GM19351 (cell line): ENCODE data around the gene LAMTOR3.
A peak's percentile ranks its signal among the peaks of the same experiment; 100 is the strongest.

Source experiments
- ATAC-seq: cut with Tn5 transposase; IDR thresholded peaks from one replicate; pipeline ENCODE4 v1.9.1; 2021; ENCODE audit warnings: mild to moderate bottlenecking, moderate library complexity; ENCODE audit not compliant: unreplicated experiment

Gene LAMTOR3

GRCh38 chr4:99863804-99864203 is 30.4 kb downstream of the LAMTOR3 start:
- ATAC-seq = no peak

- peak; percentile 67 for ATAC-seq
These were observed 32.9 kb downstream of the LAMTOR3 start for GRCh38 chr4:99861120-99861905.

DNA sequence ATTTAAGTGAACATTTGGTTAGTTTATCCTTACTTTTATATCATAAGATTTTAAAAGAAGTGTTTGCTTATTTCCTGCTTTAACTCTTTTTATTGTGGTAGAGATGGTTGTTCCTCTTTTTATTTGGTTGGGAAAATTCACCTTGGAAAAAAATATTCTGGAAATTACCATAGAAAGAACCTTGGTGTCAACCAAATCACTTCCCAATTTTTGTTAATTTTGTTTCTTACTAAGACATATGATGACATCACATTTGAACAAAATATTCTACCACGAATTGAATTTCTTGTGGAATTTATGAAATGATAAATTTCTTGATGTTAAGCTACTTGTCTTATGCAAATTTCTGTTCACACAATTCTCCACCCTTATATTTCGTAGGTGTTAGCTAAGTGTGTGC is 33.7 kb downstream of the LAMTOR3 start:
- no peak for ATAC-seq

GRCh38 chr4:99859618-99860017 is 34.6 kb downstream of the LAMTOR3 start:
- peak; percentile 35 for ATAC-seq

DNA sequence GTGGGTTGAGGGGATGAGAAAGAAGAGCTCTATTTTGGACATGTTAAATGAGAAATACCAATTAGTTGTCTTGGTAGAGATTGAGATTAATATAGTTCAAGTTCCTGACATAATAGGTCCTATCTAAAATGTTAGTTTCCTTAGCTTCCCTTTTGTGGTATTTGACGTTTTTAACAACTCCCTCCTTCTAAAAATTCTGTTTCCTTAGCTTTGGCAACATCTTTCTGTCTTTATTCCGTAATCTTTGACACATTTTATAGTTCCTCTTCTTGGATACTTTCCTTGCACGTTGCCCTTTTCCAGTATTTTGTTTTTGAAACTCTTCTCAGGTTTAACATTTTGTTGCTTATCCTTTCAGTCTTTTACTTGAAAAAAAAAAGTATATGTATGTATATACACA is 36.9 kb downstream of the LAMTOR3 start:
- no peak for ATAC-seq

DNA sequence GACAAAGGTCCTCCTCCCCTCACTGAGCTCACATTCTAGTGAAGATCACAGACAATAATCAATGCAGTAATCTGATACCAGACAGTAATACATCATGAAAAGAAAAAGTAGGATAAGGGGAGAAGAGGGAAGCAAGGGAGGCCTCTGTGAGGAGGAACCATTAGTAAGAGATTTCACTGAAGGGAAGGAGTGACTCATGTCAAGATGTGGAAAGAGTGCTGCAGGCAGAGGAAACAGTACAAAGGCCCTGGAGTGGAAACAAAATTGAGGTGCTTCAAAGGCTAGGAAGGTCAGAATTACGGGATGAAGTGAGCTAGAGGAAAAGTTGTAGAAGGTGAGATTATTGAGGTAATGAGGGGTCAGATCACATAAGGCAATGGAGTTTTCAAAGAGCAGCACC is 38.1 kb downstream of the LAMTOR3 start:
- ATAC-seq = no peak

GRCh38 chr4:99855678-99856077 is 38.5 kb downstream of the LAMTOR3 start:
- peak; percentile 47 for ATAC-seq

DNA sequence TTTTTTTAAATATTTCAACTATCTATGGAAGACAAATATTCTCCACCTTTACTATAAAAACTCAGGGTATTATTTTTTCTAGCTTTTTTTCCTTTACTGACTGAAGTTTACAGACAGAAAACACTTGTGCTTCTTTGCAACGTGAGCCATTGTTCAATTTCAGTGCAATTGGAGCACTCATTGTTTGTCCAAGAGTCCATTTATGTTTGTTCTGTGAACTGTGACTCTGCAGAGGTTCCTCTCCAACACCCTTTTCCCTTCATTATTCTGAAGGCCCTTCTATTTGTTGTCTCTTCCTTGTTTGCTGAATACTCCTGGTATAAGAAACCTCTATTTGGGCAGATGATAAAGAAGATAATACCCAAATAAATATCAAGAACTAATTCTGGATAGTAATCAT is 40.2 kb downstream of the LAMTOR3 start:
- no peak for ATAC-seq

- ATAC-seq = no peak
These were observed 41.0 kb downstream of the LAMTOR3 start for GRCh38 chr4:99853190-99853589.

DNA sequence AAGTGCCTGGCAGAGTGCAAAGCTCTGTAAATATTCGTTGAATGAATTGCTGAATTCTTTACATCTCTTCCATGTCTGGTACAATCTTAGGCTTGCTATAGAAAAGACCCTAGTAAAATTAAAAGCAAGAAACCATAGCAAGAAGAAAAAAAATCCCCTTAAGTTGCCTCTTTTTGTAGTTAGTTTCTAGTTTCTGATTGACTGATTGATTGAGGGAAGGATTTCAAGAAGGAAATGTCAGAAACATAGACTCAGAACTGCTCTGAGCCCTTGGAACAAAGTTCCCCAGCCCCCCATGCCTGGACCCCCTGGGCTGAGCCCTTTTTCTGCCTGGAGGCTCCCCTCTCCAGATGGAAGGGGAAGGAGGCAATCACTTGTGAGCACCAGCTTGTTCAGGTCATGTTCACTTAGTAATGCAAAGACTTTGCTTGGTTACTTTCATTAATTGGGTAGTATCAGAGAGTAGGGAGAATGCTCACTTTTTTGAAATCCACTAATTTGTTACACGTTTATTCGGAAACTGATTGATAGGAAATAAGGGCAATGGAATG is 42.0 kb downstream of the LAMTOR3 start:
- no peak for ATAC-seq

DNA sequence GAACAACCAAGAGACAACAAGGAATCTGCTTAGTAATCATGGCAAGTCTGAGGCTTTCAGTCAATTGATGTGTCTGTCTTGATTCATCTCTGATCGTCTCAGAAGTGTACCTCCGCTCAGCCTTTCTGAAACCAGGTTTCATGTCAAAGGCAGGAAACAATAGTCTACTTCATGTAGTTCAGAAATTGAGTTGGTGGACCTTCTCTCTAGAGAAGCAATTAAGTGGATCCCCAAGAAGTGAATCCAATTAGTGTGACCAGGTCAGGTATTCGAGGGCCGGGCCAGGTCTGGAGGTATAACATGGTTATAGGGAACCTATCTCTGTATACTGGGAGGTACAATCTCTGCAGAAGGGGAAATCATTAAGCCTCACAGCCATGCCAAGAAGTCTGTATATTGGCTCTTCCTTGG is 45.6 kb downstream of the LAMTOR3 start:
- ATAC-seq = peak; percentile 40

DNA sequence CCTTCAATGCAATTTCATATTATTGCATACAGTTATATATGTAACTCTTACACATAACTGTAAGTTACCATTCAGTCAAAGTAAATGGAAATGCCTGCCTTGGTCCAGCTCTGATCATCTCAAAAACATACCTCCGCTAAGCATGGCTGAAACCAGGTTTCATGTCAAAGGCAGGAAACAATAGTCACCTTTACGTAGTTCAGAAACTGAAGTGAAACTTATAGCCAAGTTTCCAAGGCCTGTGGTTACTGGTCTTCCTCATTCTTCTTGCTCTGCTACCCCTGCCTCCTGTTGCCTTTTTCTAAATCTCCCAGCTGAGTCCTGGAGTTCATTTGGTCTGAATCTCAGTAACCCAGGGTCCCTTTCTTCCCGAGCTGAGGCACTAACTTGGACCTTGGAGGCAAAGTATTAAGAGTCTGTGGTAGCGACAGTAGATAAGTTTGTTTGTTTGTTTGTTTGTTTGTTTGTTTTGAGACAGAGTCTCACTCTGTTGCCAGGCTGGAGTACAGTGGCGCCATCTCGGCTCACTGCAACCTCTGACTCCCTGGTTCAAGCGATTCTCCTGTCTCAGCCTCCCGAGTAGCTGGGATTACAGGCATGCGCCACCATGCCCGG is 46.8 kb downstream of the LAMTOR3 start:
- peak; percentile 61 for ATAC-seq

DNA sequence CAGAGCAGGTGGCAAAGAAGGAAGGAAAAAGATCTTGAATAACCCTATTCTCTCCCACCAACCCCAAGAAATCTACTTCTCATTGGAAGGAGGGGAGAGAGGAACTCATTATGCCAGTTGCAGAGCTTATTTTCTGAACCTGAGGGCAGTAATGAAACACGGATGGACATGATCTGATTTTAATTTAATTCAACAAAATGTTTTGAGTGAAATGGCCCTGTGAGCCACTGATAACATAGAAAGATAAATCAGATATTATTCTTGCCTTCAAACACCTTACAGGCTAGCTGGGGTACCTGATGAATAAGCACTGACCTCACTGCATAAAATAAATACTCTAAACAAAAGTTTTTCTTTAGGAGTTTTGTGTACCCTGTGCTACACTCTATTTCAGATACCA is 47.3 kb downstream of the LAMTOR3 start:
- no peak for ATAC-seq

- ATAC-seq = peak; percentile 11
These were observed 48.3 kb downstream of the LAMTOR3 start for GRCh38 chr4:99845708-99846469.

DNA sequence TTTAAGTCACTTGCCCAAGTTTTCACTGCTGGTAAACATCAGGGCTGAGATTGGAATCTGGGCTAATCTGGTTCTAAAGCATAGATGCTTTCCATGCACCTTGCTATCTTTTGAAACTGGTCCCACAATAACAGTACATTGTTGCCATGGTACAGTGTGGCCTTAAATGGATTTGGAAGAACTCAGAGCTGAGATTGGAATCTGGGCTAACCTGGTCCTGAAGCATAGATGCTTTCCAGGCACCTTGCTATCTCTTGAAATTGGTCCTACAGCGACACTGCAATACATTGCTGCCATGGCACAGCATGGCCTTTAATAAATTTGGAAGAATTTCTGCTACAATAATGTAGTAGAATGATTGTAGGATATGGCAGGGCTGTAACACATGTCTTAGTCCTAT is 49.0 kb downstream of the LAMTOR3 start:
- no peak for ATAC-seq

DNA sequence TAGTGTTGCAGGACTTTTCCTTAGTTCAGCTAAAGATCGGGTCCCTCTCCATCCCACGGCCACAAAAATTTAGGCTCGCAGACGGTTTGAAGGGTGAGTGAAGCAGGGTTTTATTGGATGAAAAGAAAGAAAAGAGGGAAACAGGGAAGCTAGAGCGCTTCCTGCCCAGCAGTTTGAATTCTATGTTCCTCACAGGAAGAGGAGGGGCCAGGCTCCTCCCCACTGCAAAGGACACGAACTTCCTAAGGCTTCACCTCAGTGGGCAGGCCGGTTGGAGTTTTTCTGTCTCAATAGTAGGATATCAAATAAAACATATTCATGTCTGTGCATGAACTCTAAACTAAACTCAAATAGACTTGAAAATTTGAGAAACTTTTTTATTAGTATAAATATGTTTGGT is 50.2 kb downstream of the LAMTOR3 start:
- no peak for ATAC-seq

GRCh38 chr4:99843413-99843812 is 50.8 kb downstream of the LAMTOR3 start:
- no peak for ATAC-seq

DNA sequence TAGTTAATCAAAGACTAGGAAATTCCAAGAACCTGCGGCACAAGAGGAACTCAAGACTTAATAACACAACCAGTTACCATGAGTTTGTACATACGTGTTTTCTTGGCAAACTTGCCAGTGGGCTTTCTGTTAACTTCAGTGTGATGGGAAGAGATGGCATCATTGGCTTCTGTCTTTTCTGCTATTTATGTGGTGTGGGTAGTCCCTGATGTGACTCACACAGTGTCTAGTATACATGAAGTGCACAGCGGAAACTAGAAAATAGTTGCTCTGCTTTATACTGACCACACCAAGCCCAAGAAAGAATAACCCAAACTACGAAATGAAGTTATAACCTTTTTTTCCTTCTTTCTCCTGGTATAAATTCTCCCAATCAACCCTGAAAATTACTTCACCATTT is 53.1 kb downstream of the LAMTOR3 start:
- peak; percentile 75 for ATAC-seq

GRCh38 chr4:99838927-99839326 is 55.3 kb downstream of the LAMTOR3 start:
- ATAC-seq = no peak

GRCh38 chr4:99835942-99836341 is 58.3 kb downstream of the LAMTOR3 start:
- no peak for ATAC-seq

DNA sequence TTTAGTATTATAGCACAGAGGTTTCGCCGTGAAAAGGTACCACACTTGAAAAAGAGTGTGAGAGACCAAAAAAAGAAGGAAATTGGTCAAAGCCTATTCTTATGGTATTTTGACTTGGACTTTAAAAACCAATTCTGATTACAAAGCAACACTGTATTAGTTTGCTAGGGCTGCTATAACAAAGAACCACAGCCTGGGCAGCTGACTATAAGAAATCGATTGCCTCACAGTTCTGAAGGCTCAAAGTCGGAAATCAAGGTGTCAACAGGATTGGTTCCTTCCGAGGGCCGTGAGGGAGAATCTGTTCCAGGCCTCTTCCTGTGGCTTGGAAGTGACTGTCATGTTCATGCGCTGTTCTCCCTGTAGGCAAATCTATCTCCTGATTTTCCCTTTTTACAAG is 59.7 kb downstream of the LAMTOR3 start:
- ATAC-seq = no peak

- no peak for ATAC-seq
These were observed 60.5 kb downstream of the LAMTOR3 start for GRCh38 chr4:99833756-99834155.
